Ishikawa (cell line): ENCODE data around the gene MTHFD1L.

Experiments
- CEBPB ChIP-seq: IDR thresholded peaks from 2 replicates; pipeline ENCODE4 v1.6.1; 2012
- CREB1 ChIP-seq: IDR thresholded peaks from 2 replicates; pipeline ENCODE4 v1.6.1; 2012; ENCODE audit warnings: low read depth
- EGR1 ChIP-seq: IDR thresholded peaks from 2 replicates; pipeline ENCODE4 v1.6.1; 2012
- EP300 ChIP-seq: IDR thresholded peaks from 2 replicates; pipeline ENCODE4 v1.6.1; 2012; ENCODE audit warnings: borderline replicate concordance
- FOXM1 ChIP-seq: IDR thresholded peaks from 2 replicates; pipeline ENCODE4 v1.6.1; 2012; ENCODE audit warnings: low read depth, borderline replicate concordance
- NFIC ChIP-seq: IDR thresholded peaks from 2 replicates; pipeline ENCODE4 v1.6.1; 2012
- RAD21 ChIP-seq: IDR thresholded peaks from 2 replicates; pipeline ENCODE4 v1.6.1; 2012; ENCODE audit warnings: low read depth
- TAF1 ChIP-seq: IDR thresholded peaks from 2 replicates; pipeline ENCODE4 v1.6.1; 2012; ENCODE audit warnings: low read depth, mild to moderate bottlenecking
- TCF12 ChIP-seq: IDR thresholded peaks from 2 replicates; pipeline ENCODE4 v1.6.1; 2012; ENCODE audit warnings: low read depth
- TEAD4 ChIP-seq: IDR thresholded peaks from 2 replicates; pipeline ENCODE4 v1.6.1; 2012
- USF1 ChIP-seq: IDR thresholded peaks from 2 replicates; pipeline ENCODE4 v1.6.1; 2012
- YY1 ChIP-seq: IDR thresholded peaks from 2 replicates; pipeline ENCODE4 v1.6.1; 2012; ENCODE audit warnings: low read depth
- ZBTB7A ChIP-seq: IDR thresholded peaks from 2 replicates; pipeline ENCODE4 v1.6.1; 2012; ENCODE audit warnings: low read depth
- TF ChIP-seq, protein P1 (sequence below): IDR thresholded peaks from 2 replicates; pipeline ENCODE4 v1.6.1; 2012; ENCODE audit warnings: low read depth, mild to moderate bottlenecking
- TF ChIP-seq, protein P2 (sequence below): IDR thresholded peaks from 2 replicates; pipeline ENCODE4 v1.6.1; 2012

Gene MTHFD1L

GRCh38 chr6:150975136-150975535 is 109.6 kb downstream of the MTHFD1L start:
- no peak for TF ChIP-seq FOXM1
- no peak for TF ChIP-seq CREB1
- TF ChIP-seq RAD21, result no peak
- TF ChIP-seq CEBPB, result no peak
- no peak for TF ChIP-seq USF1
- no peak for TF ChIP-seq TEAD4
- no peak for TF ChIP-seq TAF1
- TF ChIP-seq EGR1, result no peak
- no peak for TF ChIP-seq ZBTB7A
- no peak for TF ChIP-seq YY1
- TF ChIP-seq, protein P1, sequence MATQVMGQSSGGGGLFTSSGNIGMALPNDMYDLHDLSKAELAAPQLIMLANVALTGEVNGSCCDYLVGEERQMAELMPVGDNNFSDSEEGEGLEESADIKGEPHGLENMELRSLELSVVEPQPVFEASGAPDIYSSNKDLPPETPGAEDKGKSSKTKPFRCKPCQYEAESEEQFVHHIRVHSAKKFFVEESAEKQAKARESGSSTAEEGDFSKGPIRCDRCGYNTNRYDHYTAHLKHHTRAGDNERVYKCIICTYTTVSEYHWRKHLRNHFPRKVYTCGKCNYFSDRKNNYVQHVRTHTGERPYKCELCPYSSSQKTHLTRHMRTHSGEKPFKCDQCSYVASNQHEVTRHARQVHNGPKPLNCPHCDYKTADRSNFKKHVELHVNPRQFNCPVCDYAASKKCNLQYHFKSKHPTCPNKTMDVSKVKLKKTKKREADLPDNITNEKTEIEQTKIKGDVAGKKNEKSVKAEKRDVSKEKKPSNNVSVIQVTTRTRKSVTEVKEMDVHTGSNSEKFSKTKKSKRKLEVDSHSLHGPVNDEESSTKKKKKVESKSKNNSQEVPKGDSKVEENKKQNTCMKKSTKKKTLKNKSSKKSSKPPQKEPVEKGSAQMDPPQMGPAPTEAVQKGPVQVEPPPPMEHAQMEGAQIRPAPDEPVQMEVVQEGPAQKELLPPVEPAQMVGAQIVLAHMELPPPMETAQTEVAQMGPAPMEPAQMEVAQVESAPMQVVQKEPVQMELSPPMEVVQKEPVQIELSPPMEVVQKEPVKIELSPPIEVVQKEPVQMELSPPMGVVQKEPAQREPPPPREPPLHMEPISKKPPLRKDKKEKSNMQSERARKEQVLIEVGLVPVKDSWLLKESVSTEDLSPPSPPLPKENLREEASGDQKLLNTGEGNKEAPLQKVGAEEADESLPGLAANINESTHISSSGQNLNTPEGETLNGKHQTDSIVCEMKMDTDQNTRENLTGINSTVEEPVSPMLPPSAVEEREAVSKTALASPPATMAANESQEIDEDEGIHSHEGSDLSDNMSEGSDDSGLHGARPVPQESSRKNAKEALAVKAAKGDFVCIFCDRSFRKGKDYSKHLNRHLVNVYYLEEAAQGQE, result no peak
- TF ChIP-seq TCF12, result no peak
- no peak for TF ChIP-seq NFIC
- TF ChIP-seq, protein P2, sequence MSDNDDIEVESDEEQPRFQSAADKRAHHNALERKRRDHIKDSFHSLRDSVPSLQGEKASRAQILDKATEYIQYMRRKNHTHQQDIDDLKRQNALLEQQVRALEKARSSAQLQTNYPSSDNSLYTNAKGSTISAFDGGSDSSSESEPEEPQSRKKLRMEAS, result no peak
- TF ChIP-seq EP300, result no peak

- TF ChIP-seq EP300 (no peak), TEAD4 (no peak), ZBTB7A (no peak), CEBPB (no peak), CREB1 (no peak), TCF12 (no peak), RAD21 (no peak), EGR1 (no peak), USF1 (no peak), YY1 (no peak), TAF1 (no peak), FOXM1 (no peak), NFIC (no peak)
- TF ChIP-seq, protein P2, result no peak
- TF ChIP-seq, protein P1, result no peak
These were observed 111.8 kb downstream of the MTHFD1L start for GRCh38 chr6:150977281-150977680.

- TF ChIP-seq TEAD4 (no peak), USF1 (no peak), CREB1 (no peak), RAD21 (no peak), NFIC (no peak), EP300 (no peak), ZBTB7A (no peak), YY1 (no peak), TCF12 (no peak), TAF1 (no peak), CEBPB (no peak), EGR1 (no peak), FOXM1 (no peak)
- TF ChIP-seq, protein P2, result no peak
- TF ChIP-seq, protein P1, result no peak
These were observed 113.1 kb downstream of the MTHFD1L start for GRCh38 chr6:150978624-150979023.

DNA sequence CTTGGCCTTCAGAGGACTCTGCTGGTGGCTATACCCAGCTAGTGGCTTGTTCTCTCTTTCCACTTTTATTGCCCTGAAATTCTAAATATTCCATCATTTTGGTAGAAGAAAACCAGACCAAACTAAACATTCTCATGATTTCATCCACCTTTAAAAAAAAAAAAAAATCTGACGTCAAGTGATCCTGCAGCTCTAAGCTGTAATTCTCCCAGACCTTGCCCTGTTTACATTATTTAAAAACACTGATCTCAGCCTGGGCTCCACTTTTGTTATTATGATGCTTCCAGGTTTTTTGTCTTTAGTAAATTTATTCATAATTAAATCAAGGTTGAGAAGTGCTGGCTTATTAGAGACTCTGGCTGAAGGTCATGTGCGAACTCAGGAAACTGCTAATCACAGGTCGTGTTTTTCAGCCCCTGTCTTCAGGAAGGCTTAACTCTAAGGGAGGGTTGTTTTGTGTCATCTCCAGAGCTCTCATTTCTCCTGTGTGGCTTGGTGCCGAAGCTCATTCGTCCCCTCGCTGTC is 114.4 kb downstream of the MTHFD1L start:
- TF ChIP-seq TCF12, result no peak
- no peak for TF ChIP-seq TEAD4
- no peak for TF ChIP-seq ZBTB7A
- no peak for TF ChIP-seq TAF1
- TF ChIP-seq, protein P2, result no peak
- no peak for TF ChIP-seq NFIC
- TF ChIP-seq RAD21, result no peak
- no peak for TF ChIP-seq FOXM1
- no peak for TF ChIP-seq EP300
- no peak for TF ChIP-seq YY1
- TF ChIP-seq USF1, result no peak
- TF ChIP-seq EGR1, result no peak
- TF ChIP-seq CREB1, result no peak
- no peak for TF ChIP-seq CEBPB
- TF ChIP-seq, protein P1, result no peak
